Endometrial microvascular endothelial cells (primary cell): ENCODE data around the gene NOL9. TPM values are rescaled to one million over a fixed set of nuclear protein-coding genes. Genes with fewer than 3 reads are reported as not detected.
"Not testable (repeated sequence)": the region's sequence is repeated elsewhere in the genome, so short reads cannot be mapped to it uniquely, and the experiment has no call there.

ENCODE experiments used
- in situ Hi-C: cut with HindIII; loops from 2 replicates; pipeline ENCODE4 v1.10.0; 2017; ENCODE audit warnings: low sequenced_read_pairs, low pct_unique_long_range_greater_than_20kb; ENCODE audit errors: inconsistent ontology term
- total RNA-seq: library from RNA; depleted of rRNA; stranded (reverse); fragments of >200 nt; gene quantifications from one replicate; pipeline ENCODE4 v1.2.3, GENCODE V29; 2015; ENCODE audit errors: inconsistent ontology term

Gene NOL9
- total RNA-seq, 1 donor from 2014 or later: 44.9 TPM

GRCh38 chr1:6497215-6497866, 57.0 kb downstream of the NOL9 start:
- in situ Hi-C loops: no loop called here

GRCh38 chr1:6496890-6497214, 57.5 kb downstream of the NOL9 start:
- in situ Hi-C loops: no loop called here

- in situ Hi-C loops: no loop called here
Observed at GRCh38 chr1:6496365-6496721, 58.0 kb downstream of the NOL9 start.

GRCh38 chr1:6495540-6496364, 58.6 kb downstream of the NOL9 start:
- in situ Hi-C loops: no loop called here

GRCh38 chr1:6495041-6495441, 59.3 kb downstream of the NOL9 start:
- in situ Hi-C loops: no loop called here

GRCh38 chr1:6494627-6495026, 59.7 kb downstream of the NOL9 start:
- in situ Hi-C loops: no loop called here

GRCh38 chr1:6493834-6494223, 60.5 kb downstream of the NOL9 start:
- in situ Hi-C loops: not testable (repeated sequence)

GRCh38 chr1:6491966-6492365, 62.3 kb downstream of the NOL9 start:
- in situ Hi-C loops: no loop called here

GRCh38 chr1:6491480-6491962, 62.8 kb downstream of the NOL9 start, which contains the start of gene PLEKHG5:
Gene PLEKHG5, minus strand, starts transcription at chr1:6491667. Its CDS starts 14,096 bp downstream, at chr1:6477571.
- in situ Hi-C loops: no loop called here

GRCh38 chr1:6491081-6491449, 63.2 kb downstream of the NOL9 start:
- in situ Hi-C loops: no loop called here

GRCh38 chr1:6490181-6491080, 63.9 kb downstream of the NOL9 start:
- in situ Hi-C loops: no loop called here

GRCh38 chr1:6489799-6490180, 64.5 kb downstream of the NOL9 start:
- in situ Hi-C loops: no loop called here

GRCh38 chr1:6489383-6489765, 64.9 kb downstream of the NOL9 start:
- in situ Hi-C loops: no loop called here

GRCh38 chr1:6488602-6489382, 65.5 kb downstream of the NOL9 start:
- in situ Hi-C loops: no loop called here

GRCh38 chr1:6487804-6488484, 66.4 kb downstream of the NOL9 start:
- in situ Hi-C loops: no loop called here

- in situ Hi-C loops: no loop called here
Observed at GRCh38 chr1:6486433-6487011, 67.8 kb downstream of the NOL9 start.

- in situ Hi-C loops: no loop called here
Observed at GRCh38 chr1:6485168-6486101, 68.9 kb downstream of the NOL9 start.
